Measurements from ENCODE around the gene MAML2. TPM values are rescaled to one million over a fixed set of nuclear protein-coding genes. Genes with fewer than 3 reads are reported as not detected.

MAML2 gene
- total RNA-seq, 1 donor from 2014 or later = 4.8 TPM

GRCh38 chr11:95961758-95962157 is 381.2 kb downstream of the MAML2 start:
- no peak for DNase-seq

GRCh38 chr11:95950905-95951304 is 392.1 kb downstream of the MAML2 start:
- DNase-seq = no peak

- DNase-seq = no peak
These were observed 394.4 kb downstream of the MAML2 start for GRCh38 chr11:95948637-95949036.

- no peak for DNase-seq
These were observed 398.4 kb downstream of the MAML2 start for GRCh38 chr11:95944623-95945022.

- DNase-seq = no peak
These were observed 399.4 kb downstream of the MAML2 start for GRCh38 chr11:95943546-95943945.

- no peak for DNase-seq
These were observed 403.9 kb downstream of the MAML2 start for GRCh38 chr11:95939091-95939490.

- no peak for DNase-seq
These were observed 405.6 kb downstream of the MAML2 start for GRCh38 chr11:95937358-95937757.

GRCh38 chr11:95933594-95933993 is 409.4 kb downstream of the MAML2 start:
- no peak for DNase-seq

GRCh38 chr11:95931916-95932315 is 411.1 kb downstream of the MAML2 start:
- DNase-seq = no peak

- no peak for DNase-seq
These were observed 412.0 kb downstream of the MAML2 start for GRCh38 chr11:95930948-95931347.

GRCh38 chr11:95926726-95927125 is 416.3 kb downstream of the MAML2 start:
- no peak for DNase-seq

Small RNA genes within 50 kb of the gene (small RNA-seq; reads per million reads assigned to genes)
- not detected for gene MIR1260B

Other genes with a start within 250 kb of the MAML2 start
- 68.8 TPM for gene CCDC82, start 46.7 kb upstream of the MAML2 start, total RNA-seq
- gene JRKL, start 46.8 kb upstream of the MAML2 start, total RNA-seq = 14.3 TPM

All from occipital lobe (tissue), 3 donors.